HEK293T (cell line): ENCODE measurements around the gene OPRM1.
A peak's percentile ranks its signal among the peaks of the same experiment; 100 is the strongest.

ENCODE experiments used
- CTCF ChIA-PET: fragments of 350-600 bp; formaldehyde crosslinking; extraction: SDS; loops from one replicate; lab custom pipeline; 2021; ENCODE audit warnings: antibody characterized with exemption, inconsistent platforms; lab: Yijun Ruan, JAX
- POLR2A ChIA-PET: fragments of 350-600 bp; formaldehyde crosslinking; extraction: SDS; loops from one replicate; lab custom pipeline; 2020; ENCODE audit warnings: antibody characterized with exemption, inconsistent platforms; lab: Yijun Ruan, JAX
- DNase-seq: peaks from one replicate; pipeline ENCODE4 v3.0.0; 2012; ENCODE audit warnings: mixed read lengths; ENCODE audit errors: extremely low spot score
- ARNT ChIP-seq: fragments of 450-650 bp; IDR thresholded peaks from 2 replicates; pipeline ENCODE4 v1.6.1; 2017; ENCODE audit warnings: mild to moderate bottlenecking
- BHLHE40 ChIP-seq: fragments of 450-650 bp; IDR thresholded peaks from 2 replicates; pipeline ENCODE4 v1.6.1; 2016; ENCODE audit warnings: mild to moderate bottlenecking, moderate library complexity, borderline replicate concordance
- CTBP1 ChIP-seq: fragments of 450-650 bp; IDR thresholded peaks from 2 replicates; pipeline ENCODE4 v1.6.1; 2016; ENCODE audit warnings: borderline replicate concordance
- ELF4 ChIP-seq: fragments of 450-650 bp; IDR thresholded peaks from 2 replicates; pipeline ENCODE4 v1.6.1; 2017; ENCODE audit warnings: antibody characterized with exemption
- FOXA1 ChIP-seq: fragments of 450-650 bp; IDR thresholded peaks from 2 replicates; pipeline ENCODE4 v1.6.1; 2016; ENCODE audit warnings: mild to moderate bottlenecking
- FOXK2 ChIP-seq: fragments of 450-650 bp; IDR thresholded peaks from 2 replicates; pipeline ENCODE4 v1.6.1; 2016; ENCODE audit warnings: mild to moderate bottlenecking
- FOXM1 ChIP-seq: fragments of 450-650 bp; IDR thresholded peaks from 2 replicates; pipeline ENCODE4 v1.6.1; 2017; ENCODE audit warnings: mild to moderate bottlenecking, borderline replicate concordance
- HDGF ChIP-seq: fragments of 450-650 bp; IDR thresholded peaks from 2 replicates; pipeline ENCODE4 v1.6.1; 2017; ENCODE audit warnings: antibody characterized with exemption, borderline replicate concordance
- L3MBTL2 ChIP-seq: fragments of 450-650 bp; conservative IDR thresholded peaks from 2 replicates; pipeline ENCODE4 v1.6.1; 2016; ENCODE audit warnings: mild to moderate bottlenecking
- LEF1 ChIP-seq: fragments of 450-650 bp; IDR thresholded peaks from 2 replicates; pipeline ENCODE4 v1.6.1; 2017; ENCODE audit warnings: mild to moderate bottlenecking, borderline replicate concordance
- NFRKB ChIP-seq: fragments of 450-650 bp; IDR thresholded peaks from 2 replicates; pipeline ENCODE4 v1.6.1; 2016; ENCODE audit warnings: mild to moderate bottlenecking, moderate library complexity
- PKNOX1 ChIP-seq: fragments of 450-650 bp; IDR thresholded peaks from 2 replicates; pipeline ENCODE4 v1.6.1; 2016
- SP1 ChIP-seq: fragments of 450-650 bp; IDR thresholded peaks from 2 replicates; pipeline ENCODE4 v1.6.1; 2017
- SUZ12 ChIP-seq: fragments of 450-650 bp; IDR thresholded peaks from 2 replicates; pipeline ENCODE4 v1.6.1; 2016; ENCODE audit warnings: mild to moderate bottlenecking
- TARDBP ChIP-seq: fragments of 450-650 bp; IDR thresholded peaks from 2 replicates; pipeline ENCODE4 v1.6.1; 2016
- ZNF384 ChIP-seq: fragments of 450-650 bp; IDR thresholded peaks from 2 replicates; pipeline ENCODE4 v1.6.1; 2016

OPRM1 gene

DNA sequence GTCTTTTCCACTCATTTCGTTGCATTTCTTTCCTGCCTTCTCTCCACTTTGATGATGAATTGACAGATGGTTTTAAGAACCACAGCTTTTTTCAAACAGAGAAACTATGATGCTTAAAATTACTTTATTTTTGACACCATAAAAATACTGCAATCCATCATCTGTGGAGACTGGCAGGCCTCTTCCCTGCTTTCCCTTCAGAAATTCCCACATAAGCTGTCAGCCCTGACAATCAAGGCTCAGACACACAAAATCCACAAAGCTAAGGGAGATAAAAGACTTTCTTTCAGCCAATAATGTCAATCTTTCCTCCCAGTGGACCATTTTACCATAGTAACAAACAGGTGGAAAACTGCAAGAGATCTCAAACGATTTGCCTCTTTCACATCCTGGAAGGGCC is 235.1 kb downstream of the OPRM1 start:
- peak; percentile 18; the same call in 1 of the 2 replicates for TF ChIP-seq PKNOX1
- no peak for TF ChIP-seq FOXM1
- no peak for TF ChIP-seq TARDBP
- no peak for TF ChIP-seq NFRKB
- ChIA-PET CTCF (interaction anchor here (0.6 kb wide), 1 partner anchor 384 kb away, joined by 3 read pairs; no protein-coding TSS in a partner anchor), POLR2A (no interaction called here)
- no peak for DNase-seq

DNA sequence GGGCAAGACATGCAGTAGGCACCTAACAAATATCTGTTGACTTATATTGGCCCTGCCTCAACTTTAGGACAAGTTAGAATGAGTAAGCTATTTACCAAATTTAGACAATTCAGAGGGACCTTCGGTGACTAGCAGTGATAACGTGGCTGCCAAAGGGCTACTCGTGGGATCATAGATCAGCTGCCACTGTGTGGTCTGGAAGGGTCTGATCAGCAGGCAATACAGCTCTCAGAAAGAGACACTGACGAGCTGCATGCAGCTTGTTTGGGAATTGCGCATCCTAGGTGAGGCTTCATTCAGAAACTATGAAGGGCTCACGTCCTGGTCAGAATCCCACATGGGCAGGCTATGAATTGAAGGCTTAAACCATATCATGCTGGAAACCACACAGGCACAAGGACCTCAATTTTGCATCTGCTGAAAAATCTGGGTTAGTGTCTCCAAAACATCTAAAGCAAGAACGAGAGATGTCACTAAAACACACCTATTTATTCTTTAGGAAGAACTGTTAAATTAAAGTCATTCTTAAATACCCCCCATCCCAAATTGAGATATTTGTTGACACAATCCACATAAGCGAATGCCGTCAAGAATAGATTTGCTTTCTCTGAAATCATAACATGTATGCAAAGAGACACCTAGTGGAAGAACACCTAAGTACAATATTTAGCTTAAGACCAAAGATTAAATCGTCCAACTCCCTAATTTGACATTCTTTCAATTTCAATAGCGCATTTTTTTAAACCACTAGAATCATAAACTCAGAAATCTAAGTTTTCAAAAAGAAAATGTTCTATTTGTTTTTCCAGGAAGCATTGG is 238.0 kb downstream of the OPRM1 start:
- peak; percentile 47 for DNase-seq
- ChIA-PET POLR2A (no interaction called here), CTCF (interaction anchor here (0.5 to 2.3 kb wide), 10 partner anchors 11 to 1140 kb away, joined by 3 to 25 read pairs (median 3); no protein-coding TSS in a partner anchor)
- TF ChIP-seq ZNF384 (no peak), HDGF (no peak), FOXM1 (no peak), L3MBTL2 (no peak), TARDBP (no peak), ELF4 (no peak), PKNOX1 (no peak), FOXK2 (no peak), LEF1 (no peak), FOXA1 (no peak), SP1 (no peak), ARNT (no peak), CTBP1 (no peak), SUZ12 (no peak), BHLHE40 (no peak), NFRKB (no peak)

DNA sequence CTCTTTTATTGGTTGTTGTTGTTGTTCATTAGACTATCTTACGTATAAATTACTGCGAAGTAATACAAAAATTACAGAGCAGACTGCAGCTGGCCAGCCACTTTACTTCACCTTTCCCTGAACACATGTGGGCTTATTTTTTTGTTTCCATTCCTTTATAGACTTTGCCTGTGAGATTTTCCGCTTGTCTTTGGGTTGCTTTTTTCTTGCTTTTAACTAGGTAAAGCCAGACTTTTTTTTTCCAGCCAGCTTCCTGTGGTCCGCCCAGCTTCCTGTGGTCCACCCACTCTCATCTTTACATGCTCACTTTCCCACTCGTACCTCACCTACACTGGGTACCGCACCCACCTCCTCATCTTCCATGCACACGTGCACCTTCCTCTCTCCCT is 238.6 kb downstream of the OPRM1 start:
- POLR2A ChIA-PET: no interaction called here
- DNase-seq: no peak
- TF ChIP-seq BHLHE40 (no peak), SP1 (no peak), FOXA1 (no peak), FOXK2 (no peak), ARNT (no peak), HDGF (no peak), FOXM1 (no peak), TARDBP (no peak), CTBP1 (no peak), NFRKB (no peak), PKNOX1 (no peak), ELF4 (no peak), ZNF384 (no peak)
- CTCF ChIA-PET: interaction anchor here (0.6 to 2.3 kb wide), 10 partner anchors 12 to 234 kb away, joined by 3 to 25 read pairs (median 3); no protein-coding TSS in a partner anchor

- DNase-seq: no peak
- TF ChIP-seq LEF1: no peak
- TF ChIP-seq CTBP1: no peak
- TF ChIP-seq TARDBP: no peak
- TF ChIP-seq FOXK2: no peak
- no peak for TF ChIP-seq ZNF384
- TF ChIP-seq FOXM1: no peak
- no peak for TF ChIP-seq HDGF
- TF ChIP-seq SP1: no peak
- no peak for TF ChIP-seq NFRKB
- no peak for TF ChIP-seq BHLHE40
- CTCF ChIA-PET: interaction anchor here (0.7 kb wide), 1 partner anchor 255 kb away, joined by 3 read pairs; no protein-coding TSS in a partner anchor
- POLR2A ChIA-PET: no interaction called here
These were observed 241.5 kb downstream of the OPRM1 start for GRCh38 chr6:154280521-154280920.

GRCh38 chr6:154284313-154284853 is 245.3 kb downstream of the OPRM1 start:
- TF ChIP-seq NFRKB: no peak
- TF ChIP-seq ZNF384: no peak
- TF ChIP-seq PKNOX1: no peak
- no peak for TF ChIP-seq ARNT
- ChIA-PET CTCF (no interaction called here), POLR2A (no interaction called here)
- DNase-seq: no peak
